GM06990 (cell line): ENCODE measurements around the gene KLHL42.
"Not testable (repeated sequence)": the region's sequence is repeated elsewhere in the genome, so short reads cannot be mapped to it uniquely, and the experiment has no call there.

Experiments
- DNase-seq: peaks from one replicate; pipeline ENCODE4 v3.0.0-alpha.2; 2011; ENCODE audit not compliant: insufficient read length; ENCODE audit errors: extremely low read depth
- H3K27me3 ChIP-seq: replicated peaks from 2 replicates; pipeline ENCODE4 v1.6.0; 2011; ENCODE audit warnings: low read length; ENCODE audit not compliant: control insufficient read depth, insufficient read depth
- H3K36me3 ChIP-seq: 2 replicates; pipeline ENCODE4 v1.5.1; 2011; ENCODE audit warnings: low read length; ENCODE audit not compliant: control insufficient read depth, insufficient read depth
- H3K4me3 ChIP-seq: replicated peaks from 2 replicates; pipeline ENCODE4 v1.5.1; 2011; ENCODE audit warnings: low read depth, mild to moderate bottlenecking, control low read depth, low read length
- TF ChIP-seq, protein P1 (sequence below): IDR thresholded peaks from 2 replicates; pipeline ENCODE4 v1.5.1; 2011; ENCODE audit warnings: low read length, control low read depth, mild to moderate bottlenecking, inconsistent platforms; ENCODE audit not compliant: insufficient read depth, poor library complexity, severe bottlenecking

Gene KLHL42

DNA sequence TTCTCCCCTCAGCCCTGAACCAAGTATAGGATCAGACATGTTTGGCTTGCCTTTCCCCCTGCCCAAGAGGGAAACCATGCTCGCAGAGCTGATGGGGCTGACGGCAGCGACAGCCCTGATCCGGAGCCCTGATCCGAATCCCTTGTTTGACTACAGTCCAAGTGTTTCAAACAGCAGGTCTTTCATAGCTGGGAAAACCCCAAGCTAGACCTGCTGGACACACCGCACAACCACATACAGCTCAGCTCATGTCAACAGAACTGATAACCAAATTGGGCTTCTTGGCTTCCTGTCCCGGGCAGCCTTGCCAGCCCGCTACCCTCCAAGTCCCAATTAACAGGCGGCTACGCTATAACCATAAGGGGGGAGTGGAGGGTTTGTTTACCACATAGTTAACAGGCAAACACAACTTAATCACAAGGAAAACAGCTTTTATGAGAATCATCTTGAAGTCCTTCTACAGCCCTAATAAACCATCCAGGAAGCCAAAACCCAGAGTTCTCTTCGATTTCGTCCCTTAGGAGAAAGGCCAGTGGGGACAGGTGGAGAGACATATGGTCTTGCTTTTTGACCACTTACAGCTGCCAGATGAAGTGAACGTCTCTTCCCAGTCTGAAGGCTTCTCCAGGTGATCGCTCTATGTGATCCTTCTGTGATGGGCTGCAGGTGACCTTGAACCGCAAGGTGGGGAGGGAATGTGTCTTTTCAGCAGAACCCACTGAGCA, 64.5 kb downstream of the KLHL42 start:
- H3K4me3 ChIP-seq = no peak overlapping the region
- no peaks in the 10 kb centered on the region for H3K36me3 ChIP-seq
- no peak for DNase-seq
- TF ChIP-seq, protein P1, sequence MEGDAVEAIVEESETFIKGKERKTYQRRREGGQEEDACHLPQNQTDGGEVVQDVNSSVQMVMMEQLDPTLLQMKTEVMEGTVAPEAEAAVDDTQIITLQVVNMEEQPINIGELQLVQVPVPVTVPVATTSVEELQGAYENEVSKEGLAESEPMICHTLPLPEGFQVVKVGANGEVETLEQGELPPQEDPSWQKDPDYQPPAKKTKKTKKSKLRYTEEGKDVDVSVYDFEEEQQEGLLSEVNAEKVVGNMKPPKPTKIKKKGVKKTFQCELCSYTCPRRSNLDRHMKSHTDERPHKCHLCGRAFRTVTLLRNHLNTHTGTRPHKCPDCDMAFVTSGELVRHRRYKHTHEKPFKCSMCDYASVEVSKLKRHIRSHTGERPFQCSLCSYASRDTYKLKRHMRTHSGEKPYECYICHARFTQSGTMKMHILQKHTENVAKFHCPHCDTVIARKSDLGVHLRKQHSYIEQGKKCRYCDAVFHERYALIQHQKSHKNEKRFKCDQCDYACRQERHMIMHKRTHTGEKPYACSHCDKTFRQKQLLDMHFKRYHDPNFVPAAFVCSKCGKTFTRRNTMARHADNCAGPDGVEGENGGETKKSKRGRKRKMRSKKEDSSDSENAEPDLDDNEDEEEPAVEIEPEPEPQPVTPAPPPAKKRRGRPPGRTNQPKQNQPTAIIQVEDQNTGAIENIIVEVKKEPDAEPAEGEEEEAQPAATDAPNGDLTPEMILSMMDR = no peak
- H3K27me3 ChIP-seq = no peaks in the 10 kb centered on the region

DNA sequence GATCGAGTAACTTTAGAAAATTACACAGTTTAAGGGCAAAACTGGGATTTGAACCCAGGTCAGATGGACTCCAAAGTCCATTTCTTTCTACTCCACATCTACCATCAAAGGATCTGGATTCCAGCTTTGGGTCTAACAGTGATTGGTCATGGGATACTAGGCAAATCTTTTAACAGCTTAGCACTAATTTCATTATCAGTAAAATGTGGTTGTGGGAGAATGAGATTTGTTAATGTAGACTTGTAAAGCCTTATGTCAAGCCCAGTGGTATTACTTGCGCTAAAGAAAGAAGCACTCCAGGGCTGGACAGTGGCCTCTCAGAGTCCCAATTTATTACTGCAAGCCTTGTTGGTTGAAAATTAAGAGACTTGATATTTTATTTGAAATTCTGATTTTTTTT, 65.2 kb downstream of the KLHL42 start:
- H3K36me3 ChIP-seq = no peaks in the 10 kb centered on the region
- H3K4me3 ChIP-seq = no peak overlapping the region
- TF ChIP-seq, protein P1 = no peak
- DNase-seq = no peak
- no peaks in the 10 kb centered on the region for H3K27me3 ChIP-seq

DNA sequence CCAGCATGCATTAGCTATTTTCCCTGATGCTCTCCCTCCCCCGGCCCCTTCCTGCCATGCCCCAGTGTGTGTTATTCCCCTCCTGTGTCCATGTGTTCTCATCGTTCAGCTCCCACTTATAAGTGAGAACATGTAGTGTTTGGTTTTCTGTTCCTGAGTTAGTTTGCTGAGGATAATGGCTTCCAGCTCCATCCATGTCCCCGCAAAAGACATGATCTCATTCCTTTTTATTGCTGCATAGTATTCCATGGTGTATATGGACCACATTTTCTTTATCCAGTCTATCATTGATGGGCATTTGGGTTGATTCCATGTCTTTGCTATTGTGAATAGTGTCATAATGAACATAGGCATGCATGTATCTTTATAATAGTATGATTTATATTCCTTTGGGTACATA, 65.7 kb downstream of the KLHL42 start:
- H3K4me3 ChIP-seq, DNase-seq, H3K36me3 ChIP-seq, H3K27me3 ChIP-seq: not testable (repeated sequence)

DNA sequence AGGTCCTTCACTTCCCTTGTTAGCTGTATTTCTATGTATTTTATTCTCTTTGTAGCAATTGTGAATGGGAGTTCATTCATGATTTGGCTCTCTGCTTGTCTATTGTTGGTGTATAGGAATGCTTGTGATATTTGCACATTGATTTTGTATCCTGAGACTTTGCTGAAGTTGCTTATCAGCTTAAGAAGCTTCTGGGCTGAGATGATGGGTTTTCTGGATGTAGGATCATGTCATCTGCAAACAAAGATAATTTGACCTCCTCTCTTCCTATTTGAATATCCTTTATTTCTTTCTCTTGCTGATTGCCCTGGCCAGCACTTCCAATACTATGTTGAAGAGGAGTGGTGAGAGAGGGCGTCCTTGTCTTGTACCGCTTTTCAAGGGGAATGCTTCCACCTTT, 67.3 kb downstream of the KLHL42 start:
- H3K4me3 ChIP-seq, DNase-seq, H3K36me3 ChIP-seq, H3K27me3 ChIP-seq: not testable (repeated sequence)

DNA sequence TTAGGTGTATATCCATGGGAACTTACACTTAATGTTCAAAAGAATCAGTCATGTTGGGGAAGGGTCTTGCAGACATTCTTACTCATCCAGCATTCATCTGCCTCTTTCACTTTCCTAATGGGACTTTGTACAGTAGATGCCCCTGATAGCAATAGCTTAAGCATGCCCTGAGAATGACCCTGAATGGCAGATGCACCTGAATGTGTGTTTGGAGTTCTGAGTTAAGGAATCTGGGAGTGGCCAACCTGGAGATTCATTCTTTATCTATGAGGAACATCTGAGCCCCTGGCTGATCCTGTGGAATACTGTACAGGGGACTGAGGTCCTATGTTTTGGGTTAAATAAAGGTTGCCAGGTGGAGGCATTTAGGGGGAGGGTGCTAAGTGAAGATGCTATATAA, 71.3 kb downstream of the KLHL42 start:
- TF ChIP-seq, protein P1 = no peak
- DNase-seq = no peak
- Histone ChIP-seq H3K4me3 (no peak overlapping the region), H3K36me3 (no peaks in the 10 kb centered on the region), H3K27me3 (no peaks in the 10 kb centered on the region)

DNA sequence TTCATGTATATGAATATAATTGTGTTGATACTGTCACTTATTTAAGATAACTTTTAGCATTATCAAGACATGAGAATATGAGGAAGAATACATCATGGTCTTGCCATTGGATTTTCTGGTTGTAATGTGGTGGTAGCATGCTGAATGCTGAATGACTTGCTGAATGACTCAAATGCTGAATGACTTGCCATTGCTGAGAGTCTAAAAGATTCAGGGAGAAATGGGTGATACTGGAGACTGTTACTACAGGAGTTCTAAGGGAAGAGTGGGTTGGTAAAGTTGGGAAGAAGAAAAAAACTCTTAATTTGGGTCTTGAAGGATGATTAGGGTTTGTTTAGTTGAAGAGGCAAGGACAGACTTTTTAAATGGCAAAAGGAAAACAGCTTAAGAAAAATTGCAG, 72.1 kb downstream of the KLHL42 start:
- H3K36me3 ChIP-seq = no peaks in the 10 kb centered on the region
- no peak overlapping the region for H3K4me3 ChIP-seq
- H3K27me3 ChIP-seq = no peaks in the 10 kb centered on the region
- TF ChIP-seq, protein P1 = no peak
- no peak for DNase-seq
